ENCODE data around the gene SUFU. TPM values are rescaled to one million over a fixed set of nuclear protein-coding genes. Genes with fewer than 3 reads are reported as not detected.
"Not testable (repeated sequence)": the region's sequence is repeated elsewhere in the genome, so short reads cannot be mapped to it uniquely, and the experiment has no call there.

Gene SUFU
- total RNA-seq, 1 experiment from 2014 or later, result 10.6 TPM

DNA sequence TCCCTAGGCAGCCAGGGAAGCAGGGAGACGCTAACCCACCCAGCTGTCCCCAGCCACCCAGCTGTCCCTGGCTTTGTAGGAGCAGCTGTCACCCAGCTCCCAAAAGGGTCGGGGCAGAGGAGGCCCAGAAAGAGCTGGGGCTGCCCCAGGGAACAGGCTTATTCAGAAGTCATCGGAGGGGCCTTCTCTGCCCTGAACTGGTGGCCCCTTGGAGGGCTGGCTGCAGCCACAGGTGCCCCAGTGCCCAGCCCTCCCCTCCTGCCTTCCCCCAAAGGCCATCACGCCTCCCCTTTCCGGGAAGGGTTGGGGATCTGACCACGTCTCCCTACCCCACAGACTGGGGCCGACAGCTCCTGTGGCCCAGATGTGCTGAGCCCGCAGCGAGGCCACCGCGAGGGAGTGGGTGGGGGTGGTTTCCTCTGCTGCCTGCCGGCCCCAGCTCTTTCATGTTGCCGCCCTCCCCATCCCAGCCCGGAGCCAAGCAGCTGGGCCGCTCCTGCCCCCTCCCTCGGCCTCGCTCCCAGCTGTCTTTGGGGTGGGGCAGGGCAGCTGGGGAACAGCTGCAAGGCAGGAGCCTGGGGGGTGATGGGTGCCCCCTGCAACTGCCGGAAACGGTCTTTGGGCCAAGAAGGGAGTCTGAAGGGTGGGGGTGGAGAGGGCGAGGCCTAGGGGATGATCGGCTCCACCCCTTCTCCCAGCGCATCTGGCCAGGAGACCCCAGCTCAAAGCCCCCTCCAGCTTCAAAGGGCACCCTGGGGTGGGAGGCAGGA is 157.3 kb downstream of the SUFU start:
- Histone ChIP-seq H3K4me3 (ENCODE audit: low read depth, low read length) (no peak overlapping the region), H3K27me3 (replicated peaks; ENCODE audit: control insufficient read depth, insufficient read depth, low read length) (no peaks in the 10 kb centered on the region), H3K36me3 (ENCODE audit: control insufficient read depth, insufficient read depth, low read length) (peaks cover under 1% of the 10 kb centered on the region; the same call in 1 of the 2 replicates), H3K9me3 (no peaks in the 10 kb centered on the region), H3K4me1 (no peaks in the 10 kb centered on the region)
- ChIA-PET POLR2A (interaction anchor here (0.6 kb wide), 1 partner anchor 53 kb away, joined by 12 read pairs; the partner anchor contains the start of genes ARL3 and SFXN2), CTCF (interaction anchor here (1.0 to 1.5 kb wide), 2 partner anchors 9 to 18 kb away, joined by 3 read pairs; no protein-coding TSS in a partner anchor)
- no TSS peak for BruUV-seq (replicated peaks)
- Mint-ChIP-seq H3K27me3 (ENCODE audit: insufficient read depth, unreplicated experiment) (no peaks in the 10 kb centered on the region), H3K9me3 (ENCODE audit: unreplicated experiment) (no peaks in the 10 kb centered on the region), H3K4me3 (ENCODE audit: unreplicated experiment) (no peak overlapping the region), H3K36me3 (ENCODE audit: insufficient read depth, unreplicated experiment) (peaks cover 17% of the 10 kb centered on the region), H3K4me1 (ENCODE audit: low read depth, unreplicated experiment) (no peaks in the 10 kb centered on the region), H3K27ac (ENCODE audit: unreplicated experiment) (no peak overlapping the region)
- TF ChIP-seq, protein P1, sequence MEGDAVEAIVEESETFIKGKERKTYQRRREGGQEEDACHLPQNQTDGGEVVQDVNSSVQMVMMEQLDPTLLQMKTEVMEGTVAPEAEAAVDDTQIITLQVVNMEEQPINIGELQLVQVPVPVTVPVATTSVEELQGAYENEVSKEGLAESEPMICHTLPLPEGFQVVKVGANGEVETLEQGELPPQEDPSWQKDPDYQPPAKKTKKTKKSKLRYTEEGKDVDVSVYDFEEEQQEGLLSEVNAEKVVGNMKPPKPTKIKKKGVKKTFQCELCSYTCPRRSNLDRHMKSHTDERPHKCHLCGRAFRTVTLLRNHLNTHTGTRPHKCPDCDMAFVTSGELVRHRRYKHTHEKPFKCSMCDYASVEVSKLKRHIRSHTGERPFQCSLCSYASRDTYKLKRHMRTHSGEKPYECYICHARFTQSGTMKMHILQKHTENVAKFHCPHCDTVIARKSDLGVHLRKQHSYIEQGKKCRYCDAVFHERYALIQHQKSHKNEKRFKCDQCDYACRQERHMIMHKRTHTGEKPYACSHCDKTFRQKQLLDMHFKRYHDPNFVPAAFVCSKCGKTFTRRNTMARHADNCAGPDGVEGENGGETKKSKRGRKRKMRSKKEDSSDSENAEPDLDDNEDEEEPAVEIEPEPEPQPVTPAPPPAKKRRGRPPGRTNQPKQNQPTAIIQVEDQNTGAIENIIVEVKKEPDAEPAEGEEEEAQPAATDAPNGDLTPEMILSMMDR (IDR thresholded peaks at IDR 0.05; ENCODE audit: insufficient read depth in 1 of 2, low read depth in 1 of 2, low read length in 1 of 2, severe bottlenecking in 1 of 2, unreplicated experiment in 1 of 2), result no peak
- intact Hi-C loops (cut with micrococcal nuclease; ENCODE audit: unreplicated experiment), result no loop called here
- no peak for DNase-seq

DNA sequence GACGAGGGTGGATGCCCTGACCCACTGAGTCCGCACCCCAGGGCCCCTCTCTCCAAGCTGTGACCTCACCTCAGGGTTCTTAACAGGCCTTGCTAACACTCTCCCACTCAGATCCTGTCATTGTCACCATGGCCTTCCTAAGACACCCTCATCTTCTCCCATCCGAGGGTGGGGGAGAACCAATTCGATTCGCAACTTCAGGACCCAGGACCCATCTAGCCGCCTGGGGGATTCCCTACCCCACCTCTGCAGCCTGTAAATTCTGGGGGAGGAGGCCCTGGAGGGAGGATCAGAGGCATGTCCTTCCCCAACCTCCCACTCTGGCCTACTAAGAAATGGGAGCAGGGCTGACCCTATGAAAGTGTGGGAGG is 157.9 kb downstream of the SUFU start:
- Histone ChIP-seq H3K4me1 (no peaks in the 10 kb centered on the region), H3K36me3 (ENCODE audit: control insufficient read depth, insufficient read depth, low read length) (no peaks in the 10 kb centered on the region; the same call in 1 of the 2 replicates), H3K4me3 (ENCODE audit: low read depth, low read length) (no peak overlapping the region), H3K9me3 (no peaks in the 10 kb centered on the region), H3K27me3 (replicated peaks; ENCODE audit: control insufficient read depth, insufficient read depth, low read length) (no peaks in the 10 kb centered on the region)
- BruUV-seq (replicated peaks), result no TSS peak
- POLR2A ChIA-PET, result no interaction called here
- no peak overlapping the region for H3K4me3 Mint-ChIP-seq (ENCODE audit: unreplicated experiment)
- no peaks in the 10 kb centered on the region for H3K4me1 Mint-ChIP-seq (ENCODE audit: low read depth, unreplicated experiment)
- no peak for DNase-seq
- TF ChIP-seq, protein P1 (IDR thresholded peaks at IDR 0.05; ENCODE audit: insufficient read depth in 1 of 2, low read depth in 1 of 2, low read length in 1 of 2, severe bottlenecking in 1 of 2, unreplicated experiment in 1 of 2), result no peak
- no peak overlapping the region for H3K27ac Mint-ChIP-seq (ENCODE audit: unreplicated experiment)
- no peaks in the 10 kb centered on the region for H3K27me3 Mint-ChIP-seq (ENCODE audit: insufficient read depth, unreplicated experiment)
- peaks cover 17% of the 10 kb centered on the region for H3K36me3 Mint-ChIP-seq (ENCODE audit: insufficient read depth, unreplicated experiment)
- CTCF ChIA-PET, result interaction anchor here (1.0 to 1.5 kb wide), 2 partner anchors 8 to 17 kb away, joined by 3 read pairs; no protein-coding TSS in a partner anchor
- no peaks in the 10 kb centered on the region for H3K9me3 Mint-ChIP-seq (ENCODE audit: unreplicated experiment)
- intact Hi-C loops (cut with micrococcal nuclease; ENCODE audit: unreplicated experiment), result no loop called here

DNA sequence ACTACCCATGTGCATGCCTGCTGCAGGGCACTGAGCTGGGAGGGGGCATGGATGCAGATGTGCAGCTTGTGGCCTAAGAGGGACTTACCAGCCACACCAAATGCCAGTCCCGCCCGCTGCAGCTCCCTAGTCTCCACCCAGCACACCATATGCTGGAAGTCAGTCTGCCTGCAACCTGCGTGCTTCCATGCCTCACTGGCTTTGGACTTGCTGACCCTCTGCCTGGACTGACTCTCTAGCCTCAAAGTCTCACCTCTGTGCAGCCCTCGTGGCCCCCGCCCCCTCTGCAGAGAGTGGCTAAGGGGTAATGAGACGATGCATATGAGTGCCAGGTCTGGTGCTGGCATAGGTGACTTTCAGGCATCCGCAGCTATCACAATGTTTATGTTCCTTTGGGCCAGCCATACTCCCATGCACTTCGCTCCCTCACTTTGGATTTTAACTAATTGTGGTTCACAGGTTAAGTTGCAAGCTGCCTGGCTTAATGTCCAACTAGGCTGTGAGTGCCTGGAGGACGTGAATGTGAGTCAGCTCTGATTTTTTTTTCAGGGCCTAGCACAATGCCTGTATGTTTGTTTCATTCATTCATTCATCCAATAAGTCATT is 162.2 kb downstream of the SUFU start:
- no peak overlapping the region for H3K27ac Mint-ChIP-seq (ENCODE audit: unreplicated experiment)

DNA sequence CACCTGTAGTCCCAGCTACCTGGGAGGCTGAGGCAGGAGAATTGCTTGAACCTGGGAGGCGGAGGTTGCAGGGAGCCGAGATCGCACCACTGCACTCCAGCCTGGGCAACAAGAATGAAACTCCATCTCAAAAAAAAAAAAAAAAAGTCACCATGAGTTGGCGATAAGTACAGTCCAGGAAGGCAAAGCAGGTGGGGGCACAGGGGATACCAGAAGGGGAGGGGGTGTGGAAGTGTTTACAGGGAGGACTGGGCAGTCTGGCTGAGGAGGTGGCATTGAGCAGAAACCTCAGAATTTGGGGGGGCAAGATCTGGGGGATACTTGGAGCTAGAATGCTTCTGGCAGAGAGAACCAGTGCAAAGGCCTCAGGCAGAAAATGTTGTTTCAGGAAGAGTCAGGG is 163.6 kb downstream of the SUFU start:
- CTCF ChIA-PET, result interaction anchor here (0.7 kb wide), 1 partner anchor 56 kb away, joined by 6 read pairs; no protein-coding TSS in a partner anchor
- H3K36me3 ChIP-seq (ENCODE audit: control insufficient read depth, insufficient read depth, low read length); H3K27me3 ChIP-seq (replicated peaks; ENCODE audit: control insufficient read depth, insufficient read depth, low read length); H3K27me3 Mint-ChIP-seq (ENCODE audit: insufficient read depth, unreplicated experiment); H3K27ac Mint-ChIP-seq (ENCODE audit: unreplicated experiment); DNase-seq; H3K9me3 ChIP-seq; BruUV-seq (replicated peaks); H3K36me3 Mint-ChIP-seq (ENCODE audit: insufficient read depth, unreplicated experiment); H3K4me1 Mint-ChIP-seq (ENCODE audit: low read depth, unreplicated experiment); H3K4me3 ChIP-seq (ENCODE audit: low read depth, low read length); intact Hi-C loops (cut with micrococcal nuclease; ENCODE audit: unreplicated experiment); H3K4me1 ChIP-seq; H3K4me3 Mint-ChIP-seq (ENCODE audit: unreplicated experiment); H3K9me3 Mint-ChIP-seq (ENCODE audit: unreplicated experiment); POLR2A ChIA-PET: not testable (repeated sequence)

More for the DNA sequence above, 162.2 kb downstream of the SUFU start:
- no peaks in the 10 kb centered on the region for H3K9me3 ChIP-seq
- H3K4me3 ChIP-seq (ENCODE audit: low read depth, low read length), result no peak overlapping the region
- Mint-ChIP-seq H3K9me3 (ENCODE audit: unreplicated experiment) (no peaks in the 10 kb centered on the region), H3K4me3 (ENCODE audit: unreplicated experiment) (no peak overlapping the region), H3K4me1 (ENCODE audit: low read depth, unreplicated experiment) (no peaks in the 10 kb centered on the region), H3K27me3 (ENCODE audit: insufficient read depth, unreplicated experiment) (no peaks in the 10 kb centered on the region), H3K36me3 (ENCODE audit: insufficient read depth, unreplicated experiment) (peaks cover 5% of the 10 kb centered on the region)
- no TSS peak for BruUV-seq (replicated peaks)
- TF ChIP-seq, protein P1 (IDR thresholded peaks at IDR 0.05; ENCODE audit: insufficient read depth in 1 of 2, low read depth in 1 of 2, low read length in 1 of 2, severe bottlenecking in 1 of 2, unreplicated experiment in 1 of 2), result no peak
- POLR2A ChIA-PET, result interaction anchor here (1.0 kb wide), 1 partner anchor 48 kb away, joined by 4 read pairs; the partner anchor contains the start of gene ARL3
- intact Hi-C loops (cut with micrococcal nuclease; ENCODE audit: unreplicated experiment), result no loop called here
- peaks cover 6% of the 10 kb centered on the region; the same call in 1 of the 2 replicates for H3K4me1 ChIP-seq
- H3K36me3 ChIP-seq (ENCODE audit: control insufficient read depth, insufficient read depth, low read length), result no peaks in the 10 kb centered on the region
- H3K27me3 ChIP-seq (replicated peaks; ENCODE audit: control insufficient read depth, insufficient read depth, low read length), result no peaks in the 10 kb centered on the region
- DNase-seq, result no peak
- CTCF ChIA-PET, result interaction anchor here (0.6 kb wide), 1 partner anchor 11 kb away, joined by 3 read pairs; no protein-coding TSS in a partner anchor
